Heart left ventricle (tissue), 13 donors: ENCODE measurements around the gene PEAR1.

Experiments used
- CTCF ChIP-seq, 12 donors: fragments of 200-600 bp; sonication (generic) in 4 of 12; IDR thresholded peaks; one replicate each; pipeline versions ENCODE4 v1.5.0 to v1.8.0; 2018 to 2022; ENCODE audit warnings: antibody characterized with exemption in 12 of 12, mild to moderate bottlenecking in 5 of 12
- POLR2A ChIP-seq, 2 donors: fragments of 450-650 bp; IDR thresholded peaks; one replicate each; pipeline ENCODE4 v1.6.1; 2017; ENCODE audit warnings: antibody characterized with exemption in 2 of 2, mild to moderate bottlenecking in 2 of 2, moderate library complexity in 2 of 2
- donor health status: ischemic (EF 13 %, LVEDD 7.1; RV severe dilation, severe dysfunction).
- donor health status: DM: no; HTN: yes; CAD: no.
- donor health status: DM: no; HTN: no; CAD: no.
- donor health status: ischemic (EF 25% LVEDD 6.9; RV normal size, moderate dysfunction).
- donor health status: ischemic (EF 25% LVEDD 5.7; RV mildly dilated, moderate dysfunction).
- donor health status: ischemic (EF 35%, LVEDD 5.7; RV mildly dilated, moderate dysfunction).
- donor health status: nonischemic (EF 11% LVEDD 7.7; RV severe dilation, severe dysfunction).
- donor health status: DM: yes; HTN: yes; CAD: no.
- donor health status: PGD.
- donor health status: ischemic (EF 29% LVEDD 5.4; RV normal size, mild dysfunction).
- donor health status: nonischemic (EF 23%, LVEDD 6.1; RV moderate dilation, normal function).

DNA sequence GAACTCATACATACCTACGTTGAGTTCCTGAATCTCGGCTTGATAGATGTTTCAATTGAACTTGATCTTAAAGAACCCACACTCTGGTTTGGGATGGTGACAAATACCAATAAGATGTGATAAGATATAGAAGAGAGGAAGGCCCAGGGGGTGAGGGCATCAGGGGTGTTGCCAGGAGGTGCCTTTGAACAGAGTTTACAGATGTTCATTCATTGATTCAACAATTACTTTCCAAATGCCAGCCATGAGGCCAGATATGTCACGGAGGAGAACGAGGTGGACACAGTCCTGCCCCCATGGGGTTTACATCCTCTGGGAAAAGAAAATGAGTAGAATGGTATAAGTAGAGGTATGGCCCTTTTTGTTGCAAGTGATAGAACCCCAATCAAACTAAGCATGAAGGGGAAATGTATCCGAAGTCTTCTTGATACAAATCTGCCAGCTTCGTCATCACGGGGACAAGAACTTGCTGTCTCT lies 27.6 kb downstream of the PEAR1 start:
- TF ChIP-seq POLR2A (IDR thresholded peaks at IDR 0.05), result no peak
- TF ChIP-seq CTCF (IDR thresholded peaks at IDR 0.05), result no peak
